NCI-H1436 treated with DMSO at 0.1 percent for 48 hours (cell line): ENCODE results near the gene GPR150.
"Not testable (repeated sequence)": the region's sequence is repeated elsewhere in the genome, so short reads cannot be mapped to it uniquely, and the experiment has no call there.

Experiments
- DNase-seq: peaks from one replicate; lab custom pipeline; 2025; lab: John Stamatoyannopoulos, UW

The GPR150 gene

GRCh38 chr5:95624368-95624767 is 4.5 kb downstream of the GPR150 start:
- DNase-seq, result no peak

GRCh38 chr5:95626701-95627100 is 6.8 kb downstream of the GPR150 start:
- DNase-seq, result no peak

DNA sequence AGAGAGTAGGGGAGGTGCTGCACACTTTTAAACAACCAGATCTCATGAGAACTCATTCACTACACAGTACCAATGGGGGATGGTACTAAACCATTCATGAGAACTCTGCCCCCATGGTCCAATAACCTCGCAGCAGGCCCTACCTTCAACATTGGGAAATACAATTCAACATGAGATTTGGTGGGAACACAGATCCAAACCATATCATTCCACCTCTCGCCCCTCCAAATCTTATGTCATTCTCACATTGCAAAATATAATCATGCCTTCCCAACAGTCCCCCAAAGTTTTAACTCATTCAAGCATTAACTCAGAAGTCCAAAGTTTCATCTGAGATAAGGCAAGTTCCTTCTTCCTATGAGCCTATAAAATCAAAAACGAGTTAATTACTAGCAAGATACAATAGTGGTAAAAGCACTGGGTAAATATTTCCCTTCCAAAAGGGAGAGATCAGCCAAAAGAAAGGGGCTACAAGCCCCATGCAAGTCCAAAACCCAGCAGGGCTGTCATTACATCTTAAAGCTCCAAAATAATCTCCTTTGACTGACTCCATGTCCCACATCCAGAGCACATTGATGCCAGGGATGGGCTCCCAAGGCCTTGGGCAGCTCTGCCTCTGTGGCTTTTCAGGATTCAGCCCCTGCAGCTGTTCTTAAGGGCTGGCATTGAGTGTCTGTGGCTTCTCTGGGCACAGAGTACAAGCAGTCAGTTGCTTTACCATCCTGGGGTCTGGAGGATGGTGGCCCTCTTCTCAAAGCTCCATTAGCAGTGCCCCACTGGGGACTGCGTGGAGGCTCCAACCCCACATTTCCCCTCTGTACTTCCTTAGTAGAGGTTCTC is 8.3 kb downstream of the GPR150 start:
- no peak for DNase-seq

- no peak for DNase-seq
These were observed 9.0 kb downstream of the GPR150 start for GRCh38 chr5:95628933-95629332.

GRCh38 chr5:95630394-95630917 is 10.6 kb downstream of the GPR150 start:
- no peak for DNase-seq

DNA sequence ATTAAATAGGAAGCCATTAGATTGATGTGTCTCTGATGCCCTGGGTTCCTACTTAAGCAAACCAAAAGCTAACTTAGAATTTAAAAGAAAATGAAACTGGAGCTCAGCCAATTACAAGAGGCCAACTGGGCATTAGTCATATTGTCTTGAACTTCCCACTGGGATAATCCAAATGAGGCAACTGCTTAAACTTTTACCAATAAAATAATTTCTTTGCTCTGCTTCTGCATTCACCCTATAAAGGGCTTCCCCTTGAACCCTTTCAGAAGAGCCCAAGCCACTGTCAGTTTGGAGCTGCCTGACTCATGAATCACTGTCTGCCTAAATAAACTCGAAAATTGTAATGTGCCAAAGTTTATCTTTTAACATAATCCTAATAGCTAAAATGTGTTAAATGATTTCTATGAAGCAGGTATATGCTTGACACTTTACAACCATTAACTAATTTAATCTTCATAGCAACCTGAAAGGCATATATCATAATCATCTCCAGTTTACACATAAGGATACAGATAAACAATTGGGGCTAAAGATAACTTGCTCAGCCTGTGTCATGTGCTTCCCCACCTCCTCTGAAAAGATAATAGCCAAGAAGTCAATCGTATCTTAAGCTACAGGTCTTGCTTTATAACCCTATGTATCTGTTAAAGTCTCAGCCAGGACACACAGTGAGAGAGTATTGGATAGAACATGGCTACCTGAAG is 11.5 kb downstream of the GPR150 start:
- DNase-seq, result no peak

GRCh38 chr5:95631991-95632675 is 12.2 kb downstream of the GPR150 start:
- no peak for DNase-seq

- not testable (repeated sequence) for DNase-seq
These were observed 13.1 kb downstream of the GPR150 start for GRCh38 chr5:95632942-95633341.

- no peak for DNase-seq
These were observed 13.8 kb downstream of the GPR150 start for GRCh38 chr5:95633671-95634070.

DNA sequence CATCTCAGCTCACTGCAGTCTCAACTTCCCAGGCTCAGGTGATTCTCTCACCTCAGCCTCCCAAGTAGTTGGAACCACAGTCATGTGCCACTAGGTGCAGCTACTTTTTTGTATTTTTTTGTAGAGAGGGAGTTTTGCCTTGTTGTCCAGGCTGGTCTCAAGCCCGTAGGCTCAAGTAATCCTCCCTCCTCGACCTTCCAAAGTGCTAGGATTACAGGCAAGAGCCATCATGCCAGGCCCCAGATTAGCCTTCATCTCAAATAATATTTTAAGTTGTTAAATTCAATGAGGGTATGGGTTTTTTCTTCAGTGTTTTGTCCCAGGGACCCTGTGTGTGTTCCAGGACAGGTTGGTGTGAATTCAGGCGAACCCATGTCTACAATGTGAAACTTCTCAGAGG is 14.2 kb downstream of the GPR150 start:
- DNase-seq, result no peak

DNA sequence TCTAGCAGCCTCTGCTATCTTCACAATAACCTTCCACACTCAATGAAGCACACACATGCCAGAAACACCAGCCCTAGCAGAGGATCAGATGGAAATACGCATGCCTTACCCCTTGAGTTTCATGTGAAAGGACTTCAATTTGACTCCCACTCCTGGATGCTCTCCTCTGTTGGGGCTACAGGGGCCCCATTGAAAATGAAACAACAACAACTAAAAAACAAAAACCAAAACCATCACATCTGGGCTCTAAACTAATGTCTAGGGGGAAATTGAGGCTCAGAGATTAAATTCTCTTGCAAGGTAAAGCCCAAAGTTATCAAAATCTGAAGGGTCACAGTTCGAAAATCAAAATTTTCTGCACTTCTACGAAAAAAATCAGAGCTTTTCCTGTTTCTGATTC is 18.7 kb downstream of the GPR150 start:
- no peak for DNase-seq

DNA sequence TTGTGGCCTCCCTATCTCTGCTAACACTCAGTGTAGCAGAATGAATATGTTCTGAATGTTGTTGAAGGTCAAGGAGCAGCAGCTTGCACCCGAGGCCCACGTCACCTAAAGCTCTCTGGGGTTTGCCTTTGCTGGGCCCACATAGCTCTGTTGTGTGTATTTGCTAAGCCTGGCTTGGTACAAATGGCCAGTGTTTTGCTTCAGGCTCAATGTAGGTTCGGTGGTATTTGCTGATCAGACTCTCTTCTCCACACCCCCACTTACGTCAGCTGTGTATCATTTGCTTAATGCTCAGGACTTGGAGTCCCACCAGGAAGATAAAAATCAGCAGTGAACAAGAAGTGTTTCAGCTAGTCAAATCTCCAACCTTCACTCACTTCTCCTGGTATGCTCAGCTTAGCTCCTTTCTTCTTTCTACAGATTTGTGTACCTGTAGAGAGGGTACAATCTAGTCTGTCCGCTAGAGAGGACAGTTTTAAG is 21.9 kb downstream of the GPR150 start:
- DNase-seq, result no peak

- DNase-seq, result no peak
These were observed 23.3 kb downstream of the GPR150 start for GRCh38 chr5:95643152-95643551.

- no peak for DNase-seq
These were observed 24.6 kb downstream of the GPR150 start for GRCh38 chr5:95644351-95645042.

DNA sequence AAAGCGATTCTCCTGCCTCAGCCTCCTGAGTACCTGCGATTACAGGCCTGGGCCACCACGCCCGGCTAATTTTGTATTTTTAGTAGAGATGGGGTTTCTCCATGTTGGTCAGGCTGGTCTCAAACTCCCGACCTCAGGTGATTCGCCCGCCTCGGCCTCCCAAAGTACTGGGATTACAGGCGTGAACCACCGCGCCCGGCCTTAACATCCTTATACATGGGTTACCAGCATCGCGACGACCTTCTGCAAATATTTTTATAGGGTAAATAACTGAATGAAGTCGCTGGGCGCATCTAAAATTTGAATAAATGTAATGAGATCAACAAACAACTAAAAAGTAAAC is 26.3 kb downstream of the GPR150 start:
- DNase-seq, result not testable (repeated sequence)

GRCh38 chr5:95646569-95647431 is 26.9 kb downstream of the GPR150 start, which contains the start of gene RFESD:
Gene RFESD (plus strand): TSS chr5:95646777. CDS start chr5:95652272, 5,495 bp downstream.
- DNase-seq, result peak; percentile 90

DNA sequence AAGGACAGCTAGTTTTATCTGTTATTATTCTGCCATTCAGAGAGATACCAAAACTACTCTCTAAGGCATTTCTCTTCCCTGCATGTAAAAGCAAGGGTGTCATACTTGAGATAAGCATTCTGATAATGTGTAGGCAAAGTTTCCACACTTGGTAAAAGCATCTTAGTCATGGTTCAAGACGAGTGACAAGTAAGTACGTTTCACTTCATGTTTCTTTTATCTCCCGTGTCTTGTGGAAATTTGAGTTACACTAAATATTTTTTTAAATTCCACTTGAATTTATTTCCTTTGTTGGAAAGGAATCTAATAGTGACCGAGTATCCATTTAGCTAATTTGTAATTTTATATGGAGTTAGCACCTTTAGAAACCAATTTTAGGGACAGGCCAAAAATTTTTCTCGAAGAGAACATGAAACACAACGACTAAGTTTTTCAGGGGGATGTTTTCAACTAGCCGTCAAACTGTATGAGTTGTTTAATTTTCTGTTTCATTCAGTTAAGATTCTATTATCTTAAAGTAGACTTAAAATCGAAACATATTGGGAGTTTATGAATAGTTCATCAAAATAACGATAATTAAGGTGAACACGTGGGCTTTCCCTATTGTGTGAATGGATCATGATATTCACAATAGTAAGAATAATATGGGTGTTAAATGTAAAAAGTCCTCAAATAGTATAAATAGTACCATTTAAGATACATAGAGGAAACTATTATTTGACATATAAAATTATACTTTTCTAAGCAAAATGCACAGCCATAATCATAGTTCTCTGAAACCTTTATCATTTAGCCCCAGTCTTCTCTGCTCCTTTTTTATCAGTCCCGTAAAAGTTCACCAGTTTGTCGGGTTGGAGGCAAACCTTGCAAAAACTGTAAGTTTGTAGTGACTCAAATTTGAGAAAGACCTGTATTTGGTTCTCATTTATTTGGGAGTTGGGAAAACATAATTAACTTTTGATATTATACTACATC is 28.3 kb downstream of the GPR150 start:
- DNase-seq, result no peak

GRCh38 chr5:95649274-95649673 is 29.4 kb downstream of the GPR150 start:
- no peak for DNase-seq

DNA sequence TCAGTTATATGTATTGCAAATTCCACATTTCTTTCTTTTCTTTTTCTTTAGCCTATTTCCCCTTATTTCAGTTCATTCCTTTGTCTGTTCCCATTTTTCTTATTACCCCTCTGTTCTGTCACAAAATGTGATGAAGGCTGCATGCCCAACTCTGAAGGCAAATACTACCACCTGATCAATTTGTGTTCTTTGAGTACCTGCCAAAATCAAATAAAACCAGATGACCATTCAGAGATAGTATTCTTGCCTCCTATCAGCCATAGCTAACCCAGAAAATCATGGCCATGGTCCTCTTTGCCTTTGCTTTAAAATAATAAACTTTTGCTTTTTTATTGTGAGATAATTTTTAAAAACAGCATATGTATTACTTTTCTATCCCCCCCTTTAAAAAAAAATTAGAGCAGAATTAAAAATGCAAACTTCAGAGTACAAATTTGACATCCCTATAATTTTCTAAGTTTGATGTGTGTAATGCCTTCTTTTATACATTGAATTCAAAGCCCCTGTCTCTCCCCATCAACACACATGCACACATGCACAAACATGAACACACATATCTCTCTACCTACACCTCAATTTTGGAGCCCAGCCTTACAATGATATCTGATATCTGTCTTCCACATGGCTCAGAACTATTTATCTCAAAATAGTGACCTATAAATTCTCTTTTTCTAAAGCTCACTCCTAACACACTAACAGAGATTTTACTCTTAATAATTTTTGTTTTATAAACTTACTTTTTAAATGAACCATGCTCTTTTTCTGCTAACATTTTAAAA is 30.1 kb downstream of the GPR150 start:
- no peak for DNase-seq
